Activated T-helper 1 cell treated with anti-CD3 and anti-CD28 coated beads, Interleukin-2, amount 50 U/mL, for 16 hours (primary cell): ENCODE data around the gene ZBTB24.

Source experiments
- DNase-seq, 2 donors: peaks; one replicate each; pipeline ENCODE4 v3.0.0-alpha.2; 2020; ENCODE audit warnings: low read depth in 1 of 2, low spot score in 1 of 2

The ZBTB24 gene

GRCh38 chr6:109429496-109429895, 53.5 kb downstream of the ZBTB24 start:
- DNase-seq = no peak

DNA sequence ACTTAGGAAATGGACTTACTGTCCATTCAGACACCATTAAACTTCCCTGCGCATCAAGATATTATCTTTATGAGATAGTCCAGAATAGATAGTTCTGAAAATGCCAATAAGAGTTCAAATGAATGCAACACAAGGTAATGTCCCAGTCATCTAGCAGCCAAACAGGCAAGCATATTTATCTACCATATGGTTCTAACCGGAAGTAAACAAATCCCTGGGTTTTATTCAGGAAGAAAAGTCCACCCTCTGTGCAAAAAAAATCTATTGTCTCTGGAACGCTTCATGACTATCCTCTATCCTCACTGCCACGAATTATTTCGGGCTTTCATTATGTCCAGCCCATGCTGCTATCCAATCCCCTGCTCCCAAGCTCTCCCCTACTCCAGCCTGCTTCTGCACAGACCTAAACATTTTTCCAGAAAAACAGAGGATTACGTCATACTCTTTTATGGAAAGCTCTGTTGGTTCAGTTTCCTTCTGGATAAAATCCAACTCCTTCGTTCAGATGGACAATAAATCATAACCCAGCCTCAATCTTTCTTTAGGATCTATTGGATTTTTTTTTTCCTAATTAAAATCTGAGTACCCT, 54.0 kb downstream of the ZBTB24 start:
- no peak for DNase-seq

- no peak for DNase-seq
These were observed 58.1 kb downstream of the ZBTB24 start for GRCh38 chr6:109424946-109425345.

GRCh38 chr6:109421184-109421583, 61.8 kb downstream of the ZBTB24 start:
- DNase-seq = no peak

- DNase-seq = no peak
These were observed 62.3 kb downstream of the ZBTB24 start for GRCh38 chr6:109420751-109421150.

GRCh38 chr6:109417646-109418045, 65.4 kb downstream of the ZBTB24 start:
- DNase-seq = no peak
